ENCODE results near the gene SHISA8.

DNA sequence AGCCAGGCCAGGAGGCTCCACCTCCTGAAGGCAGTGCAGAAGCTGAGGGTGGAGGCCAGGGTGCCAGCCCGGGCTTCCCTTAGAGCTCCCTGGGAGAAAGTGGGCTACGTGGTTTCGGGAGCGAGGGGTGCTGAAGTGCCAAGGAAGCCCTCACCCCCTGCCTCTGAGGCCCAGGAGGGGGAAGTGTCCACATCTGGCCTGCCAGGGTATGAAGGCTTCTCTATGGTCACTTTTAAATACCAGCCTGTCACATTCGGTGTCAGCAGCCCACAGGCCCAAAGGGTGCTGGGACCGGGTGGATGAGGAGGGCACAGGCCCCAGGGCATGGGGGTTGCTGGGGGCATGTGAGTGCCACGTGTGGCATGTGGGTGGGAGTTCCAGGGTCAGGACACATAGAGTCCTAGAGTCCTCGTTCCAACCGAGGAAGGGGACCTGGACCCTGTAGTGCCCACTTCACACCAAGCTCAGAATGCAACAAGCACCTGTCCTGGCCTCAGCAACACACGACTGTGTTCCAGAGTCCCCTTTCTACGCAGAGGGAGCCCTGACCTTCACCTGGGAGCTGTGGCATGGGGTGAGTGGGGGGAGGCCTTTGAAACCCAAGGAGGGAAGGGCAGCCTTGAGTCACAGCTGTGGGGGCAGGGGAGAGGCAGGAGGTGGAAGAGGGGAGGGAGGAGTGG is 1.7 kb downstream of the SHISA8 start:
- TF ChIP-seq, protein P1, sequence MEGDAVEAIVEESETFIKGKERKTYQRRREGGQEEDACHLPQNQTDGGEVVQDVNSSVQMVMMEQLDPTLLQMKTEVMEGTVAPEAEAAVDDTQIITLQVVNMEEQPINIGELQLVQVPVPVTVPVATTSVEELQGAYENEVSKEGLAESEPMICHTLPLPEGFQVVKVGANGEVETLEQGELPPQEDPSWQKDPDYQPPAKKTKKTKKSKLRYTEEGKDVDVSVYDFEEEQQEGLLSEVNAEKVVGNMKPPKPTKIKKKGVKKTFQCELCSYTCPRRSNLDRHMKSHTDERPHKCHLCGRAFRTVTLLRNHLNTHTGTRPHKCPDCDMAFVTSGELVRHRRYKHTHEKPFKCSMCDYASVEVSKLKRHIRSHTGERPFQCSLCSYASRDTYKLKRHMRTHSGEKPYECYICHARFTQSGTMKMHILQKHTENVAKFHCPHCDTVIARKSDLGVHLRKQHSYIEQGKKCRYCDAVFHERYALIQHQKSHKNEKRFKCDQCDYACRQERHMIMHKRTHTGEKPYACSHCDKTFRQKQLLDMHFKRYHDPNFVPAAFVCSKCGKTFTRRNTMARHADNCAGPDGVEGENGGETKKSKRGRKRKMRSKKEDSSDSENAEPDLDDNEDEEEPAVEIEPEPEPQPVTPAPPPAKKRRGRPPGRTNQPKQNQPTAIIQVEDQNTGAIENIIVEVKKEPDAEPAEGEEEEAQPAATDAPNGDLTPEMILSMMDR (IDR thresholded peaks at IDR 0.05): no peak
- TF ChIP-seq POLR2A (IDR thresholded peaks at IDR 0.05): no peak
